A673 (cell line): ENCODE results near the gene FAM131C. TPM values are rescaled to one million over a fixed set of nuclear protein-coding genes. Genes with fewer than 3 reads are reported as not detected.
A peak's percentile ranks its signal among the peaks of the same experiment; 100 is the strongest.

Experiments
- BruUV-seq: library from RNA; stranded (reverse); fragments of 400-500 nt; replicated peaks from 2 replicates; lab custom pipeline; 2021; lab: Mats Ljungman, UMichigan
- CTCF ChIA-PET: fragments of 300-600 bp; sonication (Branson Sonifier 250); formaldehyde crosslinking; loops from one replicate; lab custom pipeline; 2022; ENCODE audit warnings: antibody characterized with exemption; lab: Charles Lee
- POLR2A ChIA-PET: fragments of 300-600 bp; sonication (Branson Sonifier 250); formaldehyde crosslinking; loops from one replicate; lab custom pipeline; 2022; ENCODE audit warnings: antibody characterized with exemption; ENCODE audit not compliant: low non-redundant PET; lab: Charles Lee
- DNase-seq: peaks from one replicate; pipeline ENCODE4 v3.0.0-alpha.2; 2015; ENCODE audit warnings: low spot score
- H3K27ac ChIP-seq: fragments of 200-600 bp; sonication (generic); 2 replicates; pipeline ENCODE4 v1.5.1; 2016; ENCODE audit warnings: mixed run types, low read depth, mild to moderate bottlenecking, mixed read lengths, antibody characterized with exemption, low read length; ENCODE audit not compliant: poor library complexity, severe bottlenecking
- H3K27me3 ChIP-seq: fragments of 200-600 bp; sonication (generic); replicated peaks from 2 replicates; pipeline ENCODE4 v1.6.1; 2017; ENCODE audit warnings: mixed run types, low read depth, mild to moderate bottlenecking, mixed read lengths, antibody characterized with exemption, low read length; ENCODE audit not compliant: insufficient read depth, poor library complexity
- H3K36me3 ChIP-seq: fragments of 200-600 bp; sonication (generic); 2 replicates; pipeline ENCODE4 v1.6.1; 2016; ENCODE audit warnings: mixed run types, mild to moderate bottlenecking, mixed read lengths, antibody characterized with exemption, low read length; ENCODE audit not compliant: insufficient read depth, poor library complexity, severe bottlenecking
- H3K4me1 ChIP-seq: fragments of 200-600 bp; sonication (generic); 2 replicates; pipeline ENCODE4 v1.6.1; 2017; ENCODE audit warnings: mixed run types, mild to moderate bottlenecking, mixed read lengths, antibody characterized with exemption, low read length; ENCODE audit not compliant: insufficient read depth, poor library complexity, severe bottlenecking
- H3K4me3 ChIP-seq: fragments of 200-600 bp; sonication (generic); 2 replicates; pipeline ENCODE4 v1.5.1; 2016; ENCODE audit warnings: low read depth, mixed run types, mild to moderate bottlenecking, mixed read lengths, low read length; ENCODE audit not compliant: poor library complexity, severe bottlenecking
- H3K9me3 ChIP-seq: fragments of 200-600 bp; sonication (generic); 2 replicates; pipeline ENCODE4 v1.6.1; 2016; ENCODE audit warnings: mixed run types, low read depth, mild to moderate bottlenecking, mixed read lengths, antibody characterized with exemption, low read length; ENCODE audit not compliant: poor library complexity, severe bottlenecking
- CTCF ChIP-seq: fragments of 300-800, 200-600 bp; sonication (generic); conservative IDR thresholded peaks from 2 replicates; pipeline ENCODE4 v1.5.1; 2017; ENCODE audit warnings: low read depth, mild to moderate bottlenecking, antibody characterized with exemption, low read length, moderate library complexity, mixed read lengths
- EZH2 ChIP-seq: fragments of 200-600 bp; sonication (generic); IDR thresholded peaks from 2 replicates; pipeline ENCODE4 v1.6.1; 2017; ENCODE audit warnings: borderline replicate concordance, low read depth, mild to moderate bottlenecking, mixed read lengths, antibody characterized with exemption, low read length; ENCODE audit not compliant: poor library complexity, severe bottlenecking
- intact Hi-C: fragments of 100-400 bp; cut with micrococcal nuclease; formaldehyde crosslinking; loops from one replicate; pipeline ENCODE4 v1.10.0; 2022; ENCODE audit not compliant: unreplicated experiment
- total RNA-seq: library from RNA; stranded (reverse); gene quantifications from 2 replicates; pipeline ENCODE4 v1.2.3, GENCODE V29; 2021

The FAM131C gene
- total RNA-seq, 1 experiment from 2014 or later = 0.71 TPM

DNA sequence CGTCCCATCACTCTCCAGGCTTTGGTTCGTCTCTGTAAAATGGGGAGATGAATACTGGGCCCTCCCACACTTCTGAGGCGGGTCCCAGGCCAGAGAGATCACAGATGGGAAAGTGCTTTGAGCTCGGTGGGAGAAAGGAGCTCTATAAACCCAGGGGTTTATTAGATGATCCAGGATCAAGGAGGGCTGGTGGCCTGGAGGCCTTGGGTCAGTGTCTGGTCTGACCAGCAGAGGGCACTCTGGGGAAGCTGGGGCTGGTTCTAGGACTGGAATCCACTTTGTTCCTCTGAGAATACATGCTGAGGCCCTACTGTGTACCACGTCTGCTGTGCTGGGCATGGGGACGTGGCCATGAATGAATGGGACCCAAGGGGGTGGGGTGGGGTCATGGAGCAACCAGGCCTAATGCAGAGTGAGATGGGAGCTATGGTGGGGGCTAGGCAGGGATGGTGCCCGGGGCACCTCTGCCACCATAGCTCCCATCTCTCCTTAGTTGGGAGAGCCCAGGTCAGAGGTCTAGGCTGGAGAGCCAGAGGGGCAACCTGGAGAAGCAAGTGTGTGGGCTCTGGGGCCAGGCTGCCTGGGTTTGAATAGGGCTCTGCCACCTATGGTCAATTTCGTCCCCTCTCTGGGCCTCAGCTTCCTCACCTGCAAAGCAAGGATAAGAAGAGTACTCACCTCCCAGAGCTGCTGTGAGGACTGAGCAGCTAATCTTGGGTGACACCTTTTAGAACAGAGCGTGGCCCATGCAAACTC, 9.0 kb upstream of the FAM131C start:
- no peak overlapping the region for H3K27ac ChIP-seq
- no peaks in the 10 kb centered on the region for H3K9me3 ChIP-seq
- no peak overlapping the region for H3K4me3 ChIP-seq
- DNase-seq = peak; percentile 78
- no TSS peak for BruUV-seq
- intact Hi-C loops = loop anchor here (1.0 kb wide), 1 partner anchor 105 kb away; no protein-coding TSS in a partner anchor
- ChIA-PET POLR2A (no interaction called here), CTCF (interaction anchor here (0.5 to 2.7 kb wide), 10 partner anchors 9 to 869 kb away, joined by 3 to 28 read pairs (median 4); partner anchors contain the start of gene FAM131C)
- H3K4me1 ChIP-seq = no peaks in the 10 kb centered on the region
- no peaks in the 10 kb centered on the region for H3K36me3 ChIP-seq
- TF ChIP-seq CTCF (peak; percentile 96), EZH2 (no peak)
- no peaks in the 10 kb centered on the region for H3K27me3 ChIP-seq

DNA sequence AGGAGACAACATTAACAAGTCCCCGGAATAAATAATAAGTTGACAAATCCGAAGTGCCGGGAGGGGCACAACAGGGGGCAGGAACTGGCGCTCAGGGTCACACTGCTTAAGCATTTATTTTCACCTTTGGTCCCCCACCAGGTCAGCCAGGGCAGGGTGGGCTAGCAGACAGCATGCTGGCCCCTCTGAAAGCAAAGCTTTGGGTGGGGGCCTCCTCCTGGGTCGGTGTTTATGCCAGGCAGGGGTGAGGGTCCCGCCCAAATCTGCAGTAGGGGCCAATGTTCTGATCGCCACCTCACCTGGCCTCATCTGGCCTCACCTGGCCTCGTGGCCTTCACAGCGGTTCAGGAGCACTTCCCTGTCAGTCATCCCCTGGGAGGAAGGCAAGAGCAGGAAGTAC, 8.2 kb upstream of the FAM131C start:
- H3K27ac ChIP-seq = no peak overlapping the region
- TF ChIP-seq CTCF (no peak), EZH2 (no peak)
- no peaks in the 10 kb centered on the region for H3K9me3 ChIP-seq
- POLR2A ChIA-PET = no interaction called here
- no peaks in the 10 kb centered on the region for H3K4me1 ChIP-seq
- intact Hi-C loops = loop anchor here (1.0 kb wide), 1 partner anchor 106 kb away; no protein-coding TSS in a partner anchor
- BruUV-seq = no TSS peak
- H3K4me3 ChIP-seq = no peak overlapping the region
- H3K27me3 ChIP-seq = no peaks in the 10 kb centered on the region
- CTCF ChIA-PET = interaction anchor here (0.6 to 2.7 kb wide), 7 partner anchors 8 to 282 kb away, joined by 3 to 28 read pairs (median 5); partner anchors contain the start of gene FAM131C
- no peaks in the 10 kb centered on the region for H3K36me3 ChIP-seq
- no peak for DNase-seq

- Histone ChIP-seq H3K4me3 (no peak overlapping the region), H3K27ac (no peak overlapping the region), H3K36me3 (no peaks in the 10 kb centered on the region), H3K4me1 (no peaks in the 10 kb centered on the region), H3K9me3 (no peaks in the 10 kb centered on the region), H3K27me3 (no peaks in the 10 kb centered on the region)
- ChIA-PET CTCF (interaction anchor here (0.8 to 2.7 kb wide), 2 partner anchors 30 to 107 kb away, joined by 3 to 28 read pairs; no protein-coding TSS in a partner anchor), POLR2A (interaction anchor here (0.6 kb wide), 1 partner anchor 556 kb away, joined by 16 read pairs; no protein-coding TSS in a partner anchor)
- no peak for DNase-seq
- intact Hi-C loops = no loop called here
- TF ChIP-seq EZH2 (no peak), CTCF (no peak)
- BruUV-seq = no TSS peak
Measured at GRCh38 chr1:16080422-16081150, 7.1 kb upstream of the FAM131C start.
